Endothelial cell of umbilical vein (primary cell): Measurements from ENCODE around the gene TRPT1. TPM values are rescaled to one million over a fixed set of nuclear protein-coding genes. Genes with fewer than 3 reads are reported as not detected.

Experiments used
- BruUV-seq: library from RNA; stranded (reverse); fragments of 400-500 nt; replicated peaks from 2 replicates; lab custom pipeline; 2021; lab: Mats Ljungman, UMichigan
- CTCF ChIA-PET: fragments of 300-600, 350-600 bp; sonication (Branson Sonifier 250); formaldehyde crosslinking; loops from one replicate; lab custom pipeline; 2021; ENCODE audit warnings: antibody characterized with exemption, inconsistent platforms; lab: Charles Lee
- POLR2A ChIA-PET: fragments of 300-600, 350-600 bp; sonication (Branson Sonifier 250); formaldehyde crosslinking; loops from one replicate; lab custom pipeline; 2021; ENCODE audit warnings: antibody characterized with exemption, inconsistent platforms; lab: Charles Lee
- DNase-seq: peaks from one replicate; pipeline ENCODE4 v3.0.0-alpha.2; 2011; ENCODE audit warnings: low read depth, low spot score
- FAIRE-seq: peaks from 2 replicates; lab custom pipeline; 2011; peaks lifted over from hg19 to GRCh38; lab: Jason Lieb, UNC
- H2AFZ ChIP-seq: 2 replicates; pipeline ENCODE4 v1.6.0; 2012; ENCODE audit warnings: low read depth, low read length, control low read depth, inconsistent platforms
- H3K27ac ChIP-seq: 2 replicates; pipeline ENCODE4 v1.5.1; 2011; ENCODE audit warnings: low read depth, mild to moderate bottlenecking, control low read depth, low read length, moderate library complexity; ENCODE audit not compliant: insufficient read depth
- H3K27me3 ChIP-seq, 2 experiments: 2 replicates each; pipeline versions ENCODE4 v1.6.0 to v1.6.1; 2011; ENCODE audit warnings: low read length in 2 of 2, mixed read lengths in 1 of 2; ENCODE audit not compliant: control insufficient read depth in 2 of 2, insufficient read depth in 2 of 2
- H3K36me3 ChIP-seq, 2 experiments: 2 replicates in 1 of 2; 3 replicates in 1 of 2; pipeline ENCODE4 v1.5.1; 2011; ENCODE audit warnings: low read length in 2 of 2, mild to moderate bottlenecking in 1 of 2, moderate library complexity in 1 of 2; ENCODE audit not compliant: control insufficient read depth in 2 of 2, insufficient read depth in 2 of 2; ENCODE audit errors: extremely low read depth in 1 of 2
- H3K4me1 ChIP-seq: 3 replicates; pipeline ENCODE4 v1.5.1; 2011; ENCODE audit warnings: mild to moderate bottlenecking, low read length; ENCODE audit not compliant: control insufficient read depth, insufficient read depth; ENCODE audit errors: extremely low read depth
- H3K4me2 ChIP-seq: 2 replicates; pipeline ENCODE4 v1.6.1; 2011; ENCODE audit warnings: low read length, control low read depth, mixed read lengths; ENCODE audit not compliant: insufficient read depth
- H3K4me3 ChIP-seq, 3 experiments: fragments of 200-600 bp in 1 of 3; sonication (generic), shearing (Covaris generic) in 1 of 3; replicated peaks in 1 of 3; 2 replicates each; pipeline ENCODE4 v1.5.1; 2011 to 2016; ENCODE audit warnings: control low read depth in 3 of 3, low read length in 3 of 3, mild to moderate bottlenecking in 2 of 3, inconsistent platforms in 1 of 3, low read depth in 1 of 3, moderate library complexity in 1 of 3; ENCODE audit not compliant: insufficient read depth in 1 of 3
- H3K79me2 ChIP-seq: 2 replicates; pipeline ENCODE4 v1.6.0; 2012; ENCODE audit warnings: low read length, inconsistent platforms; ENCODE audit not compliant: control insufficient read depth, insufficient read depth
- H3K9ac ChIP-seq: replicated peaks from 2 replicates; pipeline ENCODE3; 2011; ENCODE audit warnings: low read length, control low read depth; ENCODE audit not compliant: insufficient read depth; ENCODE audit errors: extremely low read depth
- H3K9me1 ChIP-seq: replicated peaks from 3 replicates; pipeline ENCODE4 v1.6.0; 2011; ENCODE audit warnings: mild to moderate bottlenecking, low read length; ENCODE audit not compliant: control insufficient read depth, insufficient read depth; ENCODE audit errors: extremely low read depth
- H3K9me3 ChIP-seq: replicated peaks from 2 replicates; pipeline ENCODE4 v1.5.1; 2012; ENCODE audit warnings: low read length, inconsistent platforms; ENCODE audit not compliant: control insufficient read depth, insufficient read depth
- H4K20me1 ChIP-seq: replicated peaks from 2 replicates; pipeline ENCODE3; 2011; ENCODE audit warnings: mild to moderate bottlenecking, low read length; ENCODE audit not compliant: control insufficient read depth, insufficient read depth; ENCODE audit errors: extremely low read depth
- EZH2 ChIP-seq: IDR thresholded peaks from 2 replicates; pipeline ENCODE4 v1.6.1; 2012; ENCODE audit warnings: borderline replicate concordance, low read depth, mild to moderate bottlenecking, moderate library complexity, low read length, inconsistent platforms; ENCODE audit not compliant: severe bottlenecking
- FOS ChIP-seq: IDR thresholded peaks from 2 replicates; pipeline ENCODE4 v1.6.1; 2011; ENCODE audit warnings: mild to moderate bottlenecking, low read length, moderate library complexity, borderline replicate concordance; ENCODE audit not compliant: insufficient read depth
- GATA2 ChIP-seq: IDR thresholded peaks from 2 replicates; pipeline ENCODE4 v1.7.0; 2011; ENCODE audit warnings: low read depth, mild to moderate bottlenecking, moderate library complexity, mixed read lengths, low read length; ENCODE audit not compliant: insufficient read length, insufficient read depth
- JUN ChIP-seq: IDR thresholded peaks from 2 replicates; pipeline ENCODE4 v1.6.1; 2011; ENCODE audit warnings: borderline replicate concordance, low read depth; ENCODE audit not compliant: insufficient read length, insufficient read depth
- MAX ChIP-seq: IDR thresholded peaks from 2 replicates; pipeline ENCODE4 v1.6.1; 2011; ENCODE audit not compliant: insufficient read depth, insufficient read length
- MYC ChIP-seq: IDR thresholded peaks from one replicate; pipeline ENCODE4 v1.6.1; 2011; ENCODE audit warnings: mild to moderate bottlenecking, low read depth, low read length
- dilution Hi-C: fragments of 300-500 bp; cut with MboI; formaldehyde crosslinking; loops from one replicate; pipeline ENCODE4 v1.15.0; 2019; ENCODE audit warnings: low sequenced_read_pairs; ENCODE audit not compliant: extremely low pct_ligation_motif_present
- intact Hi-C: fragments of 100-400 bp; cut with micrococcal nuclease; formaldehyde crosslinking; loops from one replicate; pipeline ENCODE4 v1.10.0; 2022
- polyA plus RNA-seq, 4 experiments: library from polyadenylated mRNA; depleted of rRNA in 3 of 4; stranded (reverse) in 3 of 4; unstranded in 1 of 4; fragments of >200 nt; gene quantifications; 2 replicates each; pipeline versions ENCODE4 v1.2.1 to v1.2.3, GENCODE V29; 2011 to 2012; ENCODE audit warnings: missing spikeins in 1 of 4
- total RNA-seq: library from RNA; stranded (reverse); gene quantifications from 2 replicates; pipeline ENCODE4 v1.2.3, GENCODE V29; 2021

The TRPT1 gene
- total and polyA plus RNA-seq, 2 donors (not counting 3 experiments of a cell fraction or from before 2014, with no cell fraction given) = 26.2 to 56.6 TPM

- Histone ChIP-seq H3K27me3 (no peaks in the 10 kb centered on the region), H3K9me3 (no peaks in the 10 kb centered on the region), H3K9me1 (no peaks in the 10 kb centered on the region), H3K9ac (no peak overlapping the region), H3K79me2 (peaks cover 8% of the 10 kb centered on the region), H3K4me3 (no peak overlapping the region), H2AFZ (no peak overlapping the region), H4K20me1 (no peaks in the 10 kb centered on the region), H3K4me2 (no peak overlapping the region), H3K4me1 (peaks cover 13% of the 10 kb centered on the region), H3K36me3 (peaks cover 0 to 6% of the 10 kb centered on the region in 2 experiments), H3K27ac (no peak overlapping the region)
- POLR2A ChIA-PET = no interaction called here
- dilution Hi-C loops (no loop called here), intact Hi-C loops (no loop called here)
- TF ChIP-seq JUN (no peak), MAX (no peak), MYC (no peak), FOS (no peak), GATA2 (no peak), EZH2 (no peak)
- FAIRE-seq (no peak), DNase-seq (no peak)
- CTCF ChIA-PET = no interaction called here
- no TSS peak for BruUV-seq
These were observed 3.4 kb downstream of the TRPT1 start for GRCh38 chr11:64222651-64223000.

- H2AFZ ChIP-seq = no peak overlapping the region
- no peak overlapping the region for H3K4me2 ChIP-seq
- dilution Hi-C loops (no loop called here), intact Hi-C loops (no loop called here)
- DNase-seq = no peak
- ChIA-PET POLR2A (no interaction called here), CTCF (interaction anchor here (1.4 kb wide), 1 partner anchor 35 kb away, joined by 3 read pairs; the partner anchor contains the start of gene STIP1)
- H3K36me3 ChIP-seq = peaks cover 0 to 6% of the 10 kb centered on the region in 2 experiments
- H3K27ac ChIP-seq = no peak overlapping the region
- no peaks in the 10 kb centered on the region for H3K27me3 ChIP-seq
- H3K4me3 ChIP-seq = no peak overlapping the region
- peaks cover 5% of the 10 kb centered on the region for H3K4me1 ChIP-seq
- H4K20me1 ChIP-seq = no peaks in the 10 kb centered on the region
- H3K9ac ChIP-seq = no peak overlapping the region
- BruUV-seq = no TSS peak
- no peak for TF ChIP-seq EZH2
- H3K9me3 ChIP-seq = no peaks in the 10 kb centered on the region
- H3K9me1 ChIP-seq = no peaks in the 10 kb centered on the region
- no peaks in the 10 kb centered on the region for H3K79me2 ChIP-seq
- FAIRE-seq = no peak
These were observed 5.2 kb downstream of the TRPT1 start for GRCh38 chr11:64220798-64221197.
